CD4-positive, alpha-beta memory T cell (primary cell): ENCODE data around the gene MCU. TPM values are rescaled to one million over a fixed set of nuclear protein-coding genes. Genes with fewer than 3 reads are reported as not detected.
"Not testable (repeated sequence)": the region's sequence is repeated elsewhere in the genome, so short reads cannot be mapped to it uniquely, and the experiment has no call there.

Experiments used
- CTCF ChIA-PET: fragments of 350-600 bp; sonication (Branson Sonifier 250); formaldehyde crosslinking; loops from one replicate; lab custom pipeline; 2021; ENCODE audit warnings: inconsistent platforms; ENCODE audit not compliant: partially characterized antibody; lab: Charles Lee
- POLR2A ChIA-PET: fragments of 350-600 bp; sonication (Branson Sonifier 250); formaldehyde crosslinking; loops from one replicate; lab custom pipeline; 2021; ENCODE audit not compliant: partially characterized antibody; lab: Charles Lee
- DNase-seq, 5 donors: peaks; one replicate each; pipeline versions ENCODE4 v3.0.0 to v3.0.0-alpha.2; 2020 to 2022; ENCODE audit warnings: mixed read lengths in 1 of 5
- H3K27ac ChIP-seq: one replicate; pipeline ENCODE4 v1.7.0; 2013; ENCODE audit warnings: low read depth, low read length
- H3K27me3 ChIP-seq: 2 replicates; pipeline ENCODE4 v1.7.0; 2013; ENCODE audit warnings: mild to moderate bottlenecking, low read length, moderate library complexity; ENCODE audit not compliant: insufficient read depth
- H3K36me3 ChIP-seq: 2 replicates; pipeline ENCODE4 v1.7.0; 2013; ENCODE audit warnings: mild to moderate bottlenecking, low read length, moderate library complexity; ENCODE audit not compliant: insufficient read depth
- H3K4me1 ChIP-seq: 2 replicates; pipeline ENCODE4 v1.7.0; 2013; ENCODE audit warnings: mild to moderate bottlenecking, low read length, moderate library complexity; ENCODE audit not compliant: insufficient read depth
- H3K4me3 ChIP-seq, 2 donors: one replicate each; pipeline ENCODE4 v1.7.0; 2013; ENCODE audit warnings: low read length in 2 of 2, mild to moderate bottlenecking in 1 of 2
- H3K9me3 ChIP-seq, 2 donors: one replicate each; pipeline ENCODE4 v1.7.0; 2013; ENCODE audit warnings: low read length in 2 of 2, control low read depth in 1 of 2; ENCODE audit not compliant: control insufficient read depth in 1 of 2
- H3K27ac Mint-ChIP-seq, 7 donors: one replicate each; pipeline ENCODE4 v1.8.0; 2020 to 2021; ENCODE audit warnings: mixed read lengths in 7 of 7, mild to moderate bottlenecking in 6 of 7, inconsistent platforms in 3 of 7, moderate library complexity in 3 of 7
- H3K27me3 Mint-ChIP-seq, 2 donors: one replicate each; pipeline ENCODE4 v1.8.0; 2020 to 2021; ENCODE audit warnings: mixed read lengths in 2 of 2
- H3K36me3 Mint-ChIP-seq, 2 donors: one replicate each; pipeline ENCODE4 v1.8.0; 2020 to 2021; ENCODE audit warnings: mixed read lengths in 2 of 2, inconsistent platforms in 1 of 2, mild to moderate bottlenecking in 1 of 2
- H3K4me1 Mint-ChIP-seq, 4 donors: one replicate each; pipeline ENCODE4 v1.8.0; 2020 to 2021; ENCODE audit warnings: mixed read lengths in 4 of 4, mild to moderate bottlenecking in 1 of 4
- H3K4me3 Mint-ChIP-seq, 8 donors: one replicate each; pipeline ENCODE4 v1.8.0; 2020 to 2021; ENCODE audit warnings: mixed read lengths in 8 of 8, mild to moderate bottlenecking in 7 of 8, moderate library complexity in 6 of 8, inconsistent platforms in 3 of 8
- H3K9me3 Mint-ChIP-seq, 8 donors: one replicate each; pipeline ENCODE4 v1.8.0; 2020 to 2021; ENCODE audit warnings: mixed read lengths in 8 of 8, mild to moderate bottlenecking in 5 of 8, inconsistent platforms in 3 of 8, moderate library complexity in 1 of 8
- intact Hi-C: fragments of 100-400 bp; cut with micrococcal nuclease; formaldehyde crosslinking; loops from one replicate; pipeline ENCODE4 v1.15.1; 2023
- polyA plus RNA-seq, 2 donors: library from polyadenylated mRNA; unstranded; fragments of 300-500 nt; fragmentation: Illumina TruSeq; gene quantifications; one replicate each; pipeline ENCODE4 v1.2.3, GENCODE V29; 2021
- total RNA-seq, 2 experiments: library from RNA; stranded (reverse); gene quantifications; one replicate each; pipeline ENCODE4 v1.2.3, GENCODE V29; 2021

MCU gene
- total and polyA plus RNA-seq, 4 experiments from 2014 or later, result 8.8 to 16.4 (median 11.6) TPM

DNA sequence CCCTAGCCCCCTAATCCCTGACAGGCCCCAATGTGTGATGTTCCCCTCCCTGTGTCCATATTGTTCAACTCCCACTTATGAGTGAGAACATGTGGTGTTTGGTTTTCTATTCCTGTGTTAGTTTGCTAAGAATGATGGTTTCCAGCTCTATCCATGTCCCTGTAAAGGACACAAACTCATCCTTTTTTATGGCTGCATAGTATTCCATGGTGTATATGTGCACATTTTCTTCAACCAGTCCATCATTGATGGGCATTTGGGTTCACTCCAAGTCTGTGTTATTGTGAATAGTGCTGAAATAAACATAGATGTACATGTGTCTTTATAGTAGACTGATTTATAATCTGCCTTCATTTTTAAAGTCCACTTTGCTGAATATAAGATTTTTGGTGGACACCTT, 79.3 kb downstream of the MCU start:
- H3K36me3 ChIP-seq, H3K27me3 ChIP-seq, DNase-seq, H3K4me3 ChIP-seq, POLR2A ChIA-PET, H3K27ac Mint-ChIP-seq, CTCF ChIA-PET, H3K9me3 ChIP-seq, intact Hi-C loops, H3K27ac ChIP-seq, H3K4me3 Mint-ChIP-seq, H3K27me3 Mint-ChIP-seq: not testable (repeated sequence)
- Mint-ChIP-seq H3K4me1 (peaks cover 15 to 41% (median 21%) of the 10 kb centered on the region in 4 donors), H3K9me3 (peaks cover 0 to 76% (median 66%) of the 10 kb centered on the region in 8 donors), H3K36me3 (peaks cover 29 to 62% of the 10 kb centered on the region in 2 donors)
- peaks cover 18% of the 10 kb centered on the region for H3K4me1 ChIP-seq

DNA sequence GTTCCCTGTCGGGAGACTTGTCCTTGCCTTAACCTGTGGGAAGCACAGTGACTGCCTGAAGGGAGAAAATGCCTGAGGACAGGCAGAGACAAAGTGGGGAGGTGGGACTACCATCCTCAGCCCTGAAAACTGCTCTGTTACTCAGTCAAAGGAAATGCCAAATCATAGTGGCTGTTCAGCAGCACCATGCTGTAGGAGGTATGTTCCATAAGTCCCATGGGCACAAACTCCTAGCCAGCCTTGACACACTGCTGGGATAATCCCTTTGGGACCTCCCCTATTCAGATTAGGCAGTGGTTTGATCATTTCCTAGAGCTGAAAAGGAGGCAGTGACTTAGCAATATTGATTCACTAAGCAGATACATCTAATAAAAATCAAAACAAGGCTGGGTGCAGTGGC, 80.1 kb downstream of the MCU start:
- Histone ChIP-seq H3K36me3 (no peaks in the 10 kb centered on the region), H3K9me3 (no peaks in the 10 kb centered on the region), H3K4me3 (no peak overlapping the region), H3K27ac (no peak overlapping the region), H3K27me3 (no peaks in the 10 kb centered on the region), H3K4me1 (peaks cover 18% of the 10 kb centered on the region)
- CTCF ChIA-PET, result no interaction called here
- Mint-ChIP-seq H3K27me3 (no peaks in the 10 kb centered on the region), H3K4me1 (peaks cover 15 to 41% (median 21%) of the 10 kb centered on the region in 4 donors), H3K36me3 (peaks cover 25 to 60% of the 10 kb centered on the region in 2 donors), H3K9me3 (peaks cover 0 to 75% (median 63%) of the 10 kb centered on the region in 8 donors), H3K4me3 (peak overlapping the region in 1 of 8 donors; percentile 13), H3K27ac (peak overlapping the region in 1 of 7 donors; percentile 25)
- no peak for DNase-seq
- intact Hi-C loops, result no loop called here
- POLR2A ChIA-PET, result no interaction called here

DNA sequence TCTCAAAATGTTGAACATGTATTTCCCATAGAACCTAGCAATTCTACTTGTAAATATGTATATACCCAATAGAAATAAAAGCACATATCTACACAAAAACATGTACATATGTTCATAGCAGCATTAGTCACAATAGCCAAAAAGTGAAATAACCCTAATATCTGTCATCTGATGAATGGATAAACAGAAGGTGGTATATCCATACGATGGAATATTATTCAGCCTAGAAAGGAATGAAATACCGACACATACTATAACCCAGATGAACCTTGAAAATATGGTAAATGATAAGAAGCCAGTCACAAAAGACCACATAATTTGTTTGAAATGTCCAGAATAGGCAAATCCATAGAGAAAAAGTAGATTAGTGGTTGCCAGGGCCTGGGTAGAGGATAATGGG, 87.9 kb downstream of the MCU start:
- no peaks in the 10 kb centered on the region for H3K27me3 Mint-ChIP-seq
- Histone ChIP-seq H3K4me1 (peaks cover 2% of the 10 kb centered on the region), H3K36me3 (no peaks in the 10 kb centered on the region), H3K27ac (no peak overlapping the region), H3K4me3 (no peak overlapping the region), H3K27me3 (no peaks in the 10 kb centered on the region), H3K9me3 (no peaks in the 10 kb centered on the region)
- H3K9me3 Mint-ChIP-seq, result peaks cover 0 to 20% (median 10%) of the 10 kb centered on the region in 8 donors
- H3K27ac Mint-ChIP-seq, result no peak overlapping the region
- DNase-seq, result no peak
- CTCF ChIA-PET, result interaction anchor here (0.6 kb wide), 1 partner anchor 18 kb away, joined by 3 read pairs; no protein-coding TSS in a partner anchor
- POLR2A ChIA-PET, result no interaction called here
- intact Hi-C loops, result no loop called here
- H3K4me3 Mint-ChIP-seq, result peak overlapping the region in 1 of 8 donors; percentile 3
- peaks cover 6 to 9% (median 9%) of the 10 kb centered on the region in 4 donors for H3K4me1 Mint-ChIP-seq
- H3K36me3 Mint-ChIP-seq, result peaks cover 2 to 9% of the 10 kb centered on the region in 2 donors

DNA sequence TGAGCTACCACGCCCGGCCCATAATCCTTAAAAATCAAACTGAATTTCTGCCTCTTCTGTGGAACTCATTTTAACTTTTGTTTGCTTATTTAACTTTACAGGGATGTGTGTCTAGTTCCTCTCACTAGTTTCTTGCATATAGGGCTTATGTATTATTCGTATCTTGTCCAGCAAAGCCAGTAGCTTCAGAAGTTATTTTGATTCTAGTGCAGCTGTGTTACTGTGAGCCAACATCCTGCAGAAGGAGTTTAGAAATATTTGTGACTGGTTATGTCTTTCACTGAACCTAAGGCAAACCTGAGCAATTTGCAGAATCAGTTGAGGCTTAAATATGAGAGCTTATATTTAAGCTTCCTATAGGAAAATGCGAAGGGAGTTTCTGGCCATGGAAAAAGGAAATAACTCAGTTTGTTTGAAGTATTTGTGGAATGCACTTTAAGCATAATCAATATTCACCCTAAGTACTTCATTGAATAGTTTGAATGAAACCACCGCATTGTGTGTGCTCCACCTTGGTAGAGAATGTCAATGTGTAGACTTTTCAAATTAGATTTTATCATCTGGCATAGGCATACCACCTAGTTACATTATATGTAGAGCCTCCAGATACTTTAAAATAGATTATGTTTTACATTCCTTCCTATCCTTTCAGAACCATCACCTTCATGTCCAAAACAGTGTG, 90.8 kb downstream of the MCU start:
- Histone ChIP-seq H3K36me3 (no peaks in the 10 kb centered on the region), H3K9me3 (no peaks in the 10 kb centered on the region), H3K4me1 (no peaks in the 10 kb centered on the region), H3K27ac (no peak overlapping the region), H3K4me3 (no peak overlapping the region), H3K27me3 (no peaks in the 10 kb centered on the region)
- Mint-ChIP-seq H3K27me3 (no peaks in the 10 kb centered on the region), H3K9me3 (peaks cover 0 to 3% (median 0%) of the 10 kb centered on the region in 8 donors), H3K36me3 (peaks cover 0 to under 1% of the 10 kb centered on the region in 2 donors), H3K4me1 (peaks cover 0 to 7% (median 3%) of the 10 kb centered on the region in 4 donors), H3K4me3 (no peak overlapping the region), H3K27ac (no peak overlapping the region)
- intact Hi-C loops, result no loop called here
- ChIA-PET POLR2A (interaction anchor here (0.6 kb wide), 1 partner anchor 307 kb away, joined by 3 read pairs; no protein-coding TSS in a partner anchor), CTCF (no interaction called here)
- DNase-seq, result no peak

DNA sequence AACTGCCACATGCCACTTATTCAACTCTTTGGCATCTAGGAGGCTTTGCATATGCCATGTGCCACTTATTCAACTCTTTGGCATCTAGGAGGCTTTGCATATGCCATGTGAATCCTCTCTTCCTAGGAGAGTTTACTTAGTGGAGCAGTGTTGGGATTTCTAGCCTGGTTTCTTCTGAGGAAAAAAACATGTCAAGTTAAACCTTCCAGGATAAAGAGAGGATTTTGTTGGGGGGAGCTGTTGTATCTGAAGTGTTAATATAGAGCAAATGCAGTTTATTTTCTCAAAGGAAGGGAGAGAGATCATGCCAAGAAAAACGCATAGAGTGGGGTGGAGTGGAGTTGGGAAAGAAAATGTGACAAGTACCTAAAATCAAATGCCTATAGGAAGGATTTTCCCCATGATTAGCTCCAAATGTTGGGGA, 91.5 kb downstream of the MCU start:
- Mint-ChIP-seq H3K4me3 (no peak overlapping the region), H3K27ac (no peak overlapping the region), H3K9me3 (no peaks in the 10 kb centered on the region), H3K36me3 (peaks cover 0 to 4% of the 10 kb centered on the region in 2 donors), H3K27me3 (no peaks in the 10 kb centered on the region), H3K4me1 (peaks cover 0 to 10% (median 5%) of the 10 kb centered on the region in 4 donors)
- POLR2A ChIA-PET, result no interaction called here
- no peaks in the 10 kb centered on the region for H3K27me3 ChIP-seq
- CTCF ChIA-PET, result no interaction called here
- no peaks in the 10 kb centered on the region for H3K4me1 ChIP-seq
- H3K4me3 ChIP-seq, result no peak overlapping the region
- intact Hi-C loops, result no loop called here
- no peaks in the 10 kb centered on the region for H3K36me3 ChIP-seq
- no peak overlapping the region for H3K27ac ChIP-seq
- H3K9me3 ChIP-seq, result no peaks in the 10 kb centered on the region
- DNase-seq, result no peak

DNA sequence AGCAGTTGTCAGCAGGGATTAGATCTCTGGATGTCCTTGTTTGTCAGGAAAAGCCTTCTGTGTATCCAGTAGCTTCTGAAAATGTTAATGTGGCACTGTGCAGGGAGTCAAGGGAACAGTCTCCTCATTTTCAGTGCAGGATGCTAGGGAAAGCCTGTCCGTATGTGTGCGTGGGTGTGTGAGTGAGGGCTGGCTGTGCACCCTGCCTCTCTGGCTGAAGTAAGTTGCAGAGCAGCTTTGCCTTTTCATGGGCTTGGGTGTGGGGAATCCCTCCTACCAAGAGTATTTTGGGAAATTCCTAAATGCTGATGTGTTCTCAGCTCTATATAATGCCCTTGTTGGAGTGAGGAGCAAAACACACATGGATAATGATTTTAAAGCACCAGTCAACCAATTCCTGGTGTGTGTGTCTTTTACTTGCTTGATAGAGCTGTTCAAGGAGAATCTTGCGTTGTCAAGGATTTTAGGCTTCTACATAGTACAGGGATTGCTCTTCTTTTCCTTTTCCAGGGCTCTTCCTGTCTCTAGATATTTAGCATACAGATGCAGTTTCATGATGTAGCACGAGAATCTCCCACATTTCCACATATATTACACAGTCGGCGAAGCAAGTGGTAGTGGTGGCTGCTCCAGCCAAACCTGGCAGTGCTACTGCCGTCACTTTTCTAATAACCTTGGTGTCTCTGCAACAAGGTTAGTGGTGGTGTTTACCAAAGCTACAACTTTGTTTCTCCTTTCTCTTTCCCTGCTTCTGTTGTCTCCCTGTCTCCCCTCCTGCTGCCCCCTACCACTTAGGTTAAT, 92.8 kb downstream of the MCU start:
- no peaks in the 10 kb centered on the region for H3K36me3 ChIP-seq
- ChIA-PET POLR2A (no interaction called here), CTCF (no interaction called here)
- no peak for DNase-seq
- no peak overlapping the region for H3K4me3 Mint-ChIP-seq
- peaks cover 6% of the 10 kb centered on the region for H3K4me1 ChIP-seq
- H3K36me3 Mint-ChIP-seq, result peaks cover 0 to 4% of the 10 kb centered on the region in 2 donors
- H3K4me1 Mint-ChIP-seq, result peaks cover 0 to 15% (median 8%) of the 10 kb centered on the region in 4 donors
- H3K4me3 ChIP-seq, result no peak overlapping the region
- no peaks in the 10 kb centered on the region for H3K27me3 ChIP-seq
- H3K27ac ChIP-seq, result no peak overlapping the region
- H3K9me3 ChIP-seq, result no peaks in the 10 kb centered on the region
- no peaks in the 10 kb centered on the region for H3K9me3 Mint-ChIP-seq
- no peaks in the 10 kb centered on the region for H3K27me3 Mint-ChIP-seq
- intact Hi-C loops, result no loop called here
- H3K27ac Mint-ChIP-seq, result no peak overlapping the region

DNA sequence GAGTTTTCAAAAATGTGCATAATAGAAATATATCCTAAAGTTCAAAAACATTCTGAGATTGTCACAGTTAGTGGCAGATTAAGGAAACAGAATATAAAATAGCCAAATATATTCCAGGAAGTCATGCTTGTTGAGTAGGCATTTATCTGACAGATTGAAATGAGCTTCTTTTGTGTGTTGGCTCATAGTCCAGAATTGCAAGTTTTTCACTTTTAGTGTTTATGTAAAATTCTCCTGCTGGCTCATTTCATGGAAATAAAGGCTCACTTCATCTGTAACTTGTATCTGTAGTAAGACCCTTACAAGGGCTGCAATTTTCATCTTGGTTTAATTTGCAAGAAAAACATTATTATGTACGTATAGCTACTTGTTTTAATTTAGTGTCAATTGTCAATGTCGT, 93.5 kb downstream of the MCU start:
- Mint-ChIP-seq H3K4me3 (no peak overlapping the region), H3K27me3 (no peaks in the 10 kb centered on the region), H3K9me3 (no peaks in the 10 kb centered on the region), H3K4me1 (peaks cover 0 to 15% (median 9%) of the 10 kb centered on the region in 4 donors), H3K36me3 (peaks cover 0 to 4% of the 10 kb centered on the region in 2 donors), H3K27ac (no peak overlapping the region)
- no peak overlapping the region for H3K27ac ChIP-seq
- H3K4me1 ChIP-seq, result peaks cover 6% of the 10 kb centered on the region
- CTCF ChIA-PET, result no interaction called here
- no peaks in the 10 kb centered on the region for H3K27me3 ChIP-seq
- intact Hi-C loops, result no loop called here
- H3K4me3 ChIP-seq, result no peak overlapping the region
- no peaks in the 10 kb centered on the region for H3K9me3 ChIP-seq
- POLR2A ChIA-PET, result no interaction called here
- DNase-seq, result no peak
- no peaks in the 10 kb centered on the region for H3K36me3 ChIP-seq
